GM19240 (cell line): ENCODE measurements around the gene PARP2.
"Not testable (repeated sequence)": the region's sequence is repeated elsewhere in the genome, so short reads cannot be mapped to it uniquely, and the experiment has no call there.

ENCODE experiments used
- DNase-seq: peaks from one replicate; pipeline ENCODE4 v3.0.0; 2011; ENCODE audit warnings: low spot score; ENCODE audit not compliant: insufficient read length

The PARP2 gene, protein sequence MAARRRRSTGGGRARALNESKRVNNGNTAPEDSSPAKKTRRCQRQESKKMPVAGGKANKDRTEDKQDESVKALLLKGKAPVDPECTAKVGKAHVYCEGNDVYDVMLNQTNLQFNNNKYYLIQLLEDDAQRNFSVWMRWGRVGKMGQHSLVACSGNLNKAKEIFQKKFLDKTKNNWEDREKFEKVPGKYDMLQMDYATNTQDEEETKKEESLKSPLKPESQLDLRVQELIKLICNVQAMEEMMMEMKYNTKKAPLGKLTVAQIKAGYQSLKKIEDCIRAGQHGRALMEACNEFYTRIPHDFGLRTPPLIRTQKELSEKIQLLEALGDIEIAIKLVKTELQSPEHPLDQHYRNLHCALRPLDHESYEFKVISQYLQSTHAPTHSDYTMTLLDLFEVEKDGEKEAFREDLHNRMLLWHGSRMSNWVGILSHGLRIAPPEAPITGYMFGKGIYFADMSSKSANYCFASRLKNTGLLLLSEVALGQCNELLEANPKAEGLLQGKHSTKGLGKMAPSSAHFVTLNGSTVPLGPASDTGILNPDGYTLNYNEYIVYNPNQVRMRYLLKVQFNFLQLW

DNA sequence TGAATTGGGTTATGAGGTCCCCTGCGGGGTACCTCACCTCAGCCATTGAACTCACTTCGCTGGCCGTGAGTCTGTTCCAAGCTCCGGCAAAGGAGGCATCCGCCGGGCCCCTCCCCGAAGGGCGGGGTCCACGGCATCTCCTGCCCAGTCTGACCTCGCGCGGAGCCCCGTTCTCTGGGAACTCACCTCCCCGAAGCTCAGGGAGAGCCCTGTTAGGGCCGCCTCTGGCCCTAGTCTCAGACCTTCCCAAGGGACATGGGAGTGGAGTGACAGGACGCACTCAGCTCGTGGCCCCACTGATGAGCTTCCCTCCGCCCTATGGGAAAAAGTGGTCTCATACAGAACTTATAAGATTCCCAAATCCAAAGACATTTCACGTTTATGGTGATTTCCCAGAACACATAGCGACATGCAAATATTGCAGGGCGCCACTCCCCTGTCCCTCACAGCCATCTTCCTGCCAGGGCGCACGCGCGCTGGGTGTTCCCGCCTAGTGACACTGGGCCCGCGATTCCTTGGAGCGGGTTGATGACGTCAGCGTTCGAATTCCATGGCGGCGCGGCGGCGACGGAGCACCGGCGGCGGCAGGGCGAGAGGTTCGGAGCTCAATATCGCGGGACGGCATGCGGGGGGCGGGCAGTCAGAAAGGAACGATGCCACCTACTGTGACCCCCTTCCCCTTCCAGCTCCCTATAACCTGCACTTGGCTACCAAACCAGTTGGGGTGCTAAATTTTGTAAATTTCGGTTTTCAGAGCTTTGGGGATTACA, at the start of gene PARP2:
PARP2 (plus strand) TSS at position 544 of the 770 bp plus-strand sequence; CDS start at position 551, 7 bp downstream.
- DNase-seq = peak; percentile 47

DNA sequence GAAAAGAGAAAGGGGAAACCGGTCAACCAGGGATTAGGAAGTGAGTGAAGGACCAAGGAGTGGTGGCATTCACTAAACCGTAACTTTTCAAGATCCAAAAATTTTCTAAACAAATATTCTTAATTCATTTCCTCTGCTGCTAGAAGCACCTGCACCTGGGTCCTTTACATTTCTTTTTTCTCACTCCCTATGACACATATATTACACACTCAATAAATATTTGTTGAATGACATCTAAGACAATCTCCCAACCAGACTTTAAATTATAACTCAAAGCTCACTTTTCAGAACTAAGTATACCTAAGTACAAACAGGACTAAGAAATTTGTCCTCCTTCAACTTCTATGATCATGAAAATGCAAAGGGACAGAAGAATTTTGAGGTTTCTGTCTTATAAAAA, 48.8 kb upstream of the PARP2 start:
- DNase-seq = no peak

DNA sequence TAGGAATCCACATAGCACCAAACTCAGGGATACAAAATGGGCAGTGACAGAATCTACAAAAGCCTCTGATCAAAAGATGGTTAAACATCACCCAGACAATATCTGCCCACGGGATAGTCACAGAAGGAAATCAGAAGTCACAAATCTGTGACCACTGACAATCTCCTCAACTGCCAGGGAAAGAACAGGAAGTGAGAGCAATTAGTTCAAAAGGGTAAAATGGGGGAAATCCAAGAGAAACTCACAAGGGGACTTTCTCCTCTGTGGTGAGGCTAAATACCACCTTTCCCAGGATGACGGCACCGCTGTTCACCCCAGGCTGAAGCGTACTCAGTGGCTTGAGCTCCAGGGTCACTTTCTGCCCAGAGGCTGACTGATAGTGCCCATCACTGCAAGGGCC, 48.4 kb upstream of the PARP2 start:
- no peak for DNase-seq

DNA sequence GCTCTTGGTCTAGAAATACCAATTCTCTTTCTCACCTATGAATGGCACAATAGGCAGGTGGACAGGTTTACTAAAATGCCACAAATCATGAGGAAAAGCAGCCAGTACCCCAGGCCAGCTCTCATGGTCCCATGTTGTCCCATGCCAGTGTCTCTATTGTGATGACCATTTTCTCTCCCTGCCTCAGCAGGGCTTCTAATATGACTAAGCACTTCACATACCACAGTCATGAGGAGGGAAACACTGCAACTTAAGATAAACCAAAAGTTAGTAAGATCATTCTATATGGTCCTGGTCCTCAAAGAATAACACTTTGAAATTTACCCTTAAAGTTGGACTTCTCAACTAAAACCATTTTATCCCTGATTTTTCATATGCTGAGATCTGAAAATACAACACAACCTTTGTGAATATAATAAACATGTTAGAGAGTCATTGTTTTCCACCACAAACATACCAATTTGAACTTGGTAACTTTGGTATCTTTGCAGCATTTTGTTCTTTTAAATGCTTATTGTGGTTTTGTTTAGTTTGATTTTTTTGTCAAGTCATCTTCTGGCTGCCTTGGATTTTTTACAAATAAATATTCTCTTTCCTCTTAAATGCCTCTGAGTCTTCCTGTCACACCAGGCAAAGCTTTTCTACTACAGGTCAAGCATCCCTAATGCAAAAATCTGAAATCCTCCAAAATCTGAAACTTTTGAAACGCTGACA, 41.2 kb upstream of the PARP2 start:
- DNase-seq = no peak

DNA sequence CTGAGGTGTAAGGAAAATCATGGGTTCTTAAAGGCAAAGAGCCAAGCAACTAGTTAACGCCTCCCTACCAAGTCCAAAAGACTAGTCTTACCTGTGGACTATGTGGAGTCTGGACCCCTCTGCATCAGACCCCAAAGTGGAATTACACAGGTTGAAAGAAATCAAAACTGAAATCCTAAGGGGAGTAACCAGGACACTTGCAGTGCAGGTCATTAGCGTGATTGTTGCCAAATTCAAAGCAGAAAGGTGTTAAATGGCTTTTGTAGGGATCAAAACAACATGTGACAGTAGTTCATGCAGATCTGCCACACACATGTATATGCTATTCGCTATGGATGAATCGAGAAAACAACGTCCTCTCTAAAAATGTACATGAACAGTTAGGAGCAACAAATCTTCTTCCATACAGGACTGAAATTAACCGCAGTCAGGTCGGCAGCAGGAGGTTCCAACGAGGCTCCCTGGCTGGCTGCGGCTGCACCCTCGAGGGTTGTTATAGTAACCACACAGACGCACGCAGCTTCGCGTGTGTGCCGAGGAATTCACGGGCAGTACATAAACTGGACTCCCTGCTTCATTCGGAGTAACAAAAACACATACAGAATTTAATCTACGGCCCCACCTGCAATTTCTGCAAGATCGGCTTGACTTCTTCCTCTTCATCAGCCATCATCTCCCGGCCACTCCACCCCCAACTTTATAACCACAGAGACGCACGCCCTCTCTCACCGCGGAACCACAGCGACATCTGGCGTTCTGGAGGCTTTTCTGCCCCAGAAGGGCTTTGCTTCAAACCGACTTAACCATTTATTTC, 38.0 kb upstream of the PARP2 start, which contains the start of gene TTC5:
TTC5 (minus strand) TSS at position 687 of the 814 bp plus-strand sequence; CDS start at position 673, 14 bp downstream.
- peak; percentile 80 for DNase-seq

DNA sequence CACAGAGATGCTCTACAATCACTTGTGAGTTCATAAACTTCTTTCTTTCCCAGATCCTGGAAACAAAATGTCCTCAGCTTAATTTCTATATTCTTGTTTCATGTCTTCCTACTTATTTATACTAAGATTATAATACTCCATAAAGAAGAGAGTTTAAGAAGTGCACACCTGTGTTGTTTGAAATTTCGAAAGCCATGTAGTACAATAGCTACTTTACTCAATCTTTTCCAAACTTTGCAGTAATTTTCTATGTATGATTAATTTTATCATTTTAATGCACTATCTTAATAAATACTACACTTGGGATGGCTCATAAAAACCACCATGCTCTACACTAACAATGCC, 37.4 kb upstream of the PARP2 start:
- no peak for DNase-seq

DNA sequence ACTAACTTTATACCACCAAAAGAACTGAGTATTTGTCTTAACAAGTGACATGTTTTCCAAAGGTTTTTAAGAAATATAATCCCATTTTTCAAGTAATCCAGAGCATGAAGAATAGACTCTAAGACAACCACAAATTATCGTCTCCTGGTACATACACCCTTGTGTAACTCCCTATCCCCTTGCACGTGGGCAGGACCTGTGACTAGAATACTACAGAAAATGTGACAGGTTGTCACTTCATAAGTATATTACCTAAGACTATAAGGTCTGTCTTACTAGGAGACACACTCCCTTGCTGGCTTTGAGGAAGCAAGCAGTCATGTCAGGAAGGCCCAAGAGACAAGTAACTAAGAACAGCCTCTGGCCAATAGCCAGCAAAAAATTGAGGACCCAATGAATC, 29.4 kb upstream of the PARP2 start:
- no peak for DNase-seq

DNA sequence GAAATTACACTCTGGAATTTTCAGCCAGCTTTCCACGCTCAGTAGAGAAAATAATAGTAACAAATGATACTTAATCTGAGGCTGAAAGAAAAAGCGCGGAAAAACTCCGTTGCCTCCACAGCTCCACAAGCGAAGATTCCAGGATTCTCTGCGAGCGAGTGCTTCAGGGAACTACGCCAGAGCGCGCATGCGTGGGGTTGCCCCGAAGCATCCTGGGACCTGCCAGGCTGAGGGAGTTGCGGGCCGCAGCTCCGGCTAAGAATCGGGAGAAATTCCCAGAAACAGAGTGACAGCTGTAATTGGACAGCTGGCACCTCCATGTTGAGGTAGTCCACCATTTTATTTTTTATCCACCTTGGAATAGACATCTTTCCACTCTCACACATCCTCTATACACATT, 25.7 kb upstream of the PARP2 start:
- DNase-seq = no peak

DNA sequence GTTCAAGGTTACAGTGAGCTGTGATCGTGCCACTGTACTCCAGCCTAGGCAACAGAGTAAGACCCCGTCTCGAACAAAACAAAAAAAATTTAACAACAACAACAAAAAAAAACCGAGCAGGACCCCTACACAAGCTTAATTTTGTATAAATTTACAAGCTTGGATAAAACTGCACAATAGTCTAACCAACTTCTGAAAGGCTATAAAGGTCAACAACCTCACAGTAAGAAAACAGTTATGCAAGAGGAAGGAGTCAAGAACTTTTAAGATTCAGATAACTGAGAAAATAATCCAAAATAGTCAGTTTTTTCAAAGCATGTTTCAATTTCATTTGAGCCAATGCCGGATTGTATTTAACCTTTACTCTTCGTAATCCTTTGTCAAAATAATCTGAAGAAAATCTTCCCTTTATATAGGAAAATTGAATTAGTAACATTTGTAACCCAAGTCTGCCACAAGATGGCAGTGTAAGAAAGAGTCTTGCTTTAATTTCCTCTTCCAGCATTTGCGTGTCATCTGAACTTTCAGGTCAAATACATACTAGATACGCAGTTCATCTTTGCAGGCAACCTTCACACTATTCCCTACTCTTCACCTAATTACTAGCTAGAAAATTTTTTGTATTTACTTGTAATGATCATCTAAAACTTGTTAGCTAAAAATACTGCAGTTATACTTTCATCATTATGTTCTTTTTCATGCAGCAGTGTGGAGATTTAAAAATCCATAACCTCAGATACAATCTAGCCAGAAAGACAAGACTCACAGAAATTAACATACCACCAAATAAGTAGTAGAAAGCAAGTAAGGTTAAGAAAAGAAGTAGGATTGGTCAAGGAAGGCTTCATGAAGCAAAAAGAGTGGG, 16.2 kb upstream of the PARP2 start:
- no peak for DNase-seq

DNA sequence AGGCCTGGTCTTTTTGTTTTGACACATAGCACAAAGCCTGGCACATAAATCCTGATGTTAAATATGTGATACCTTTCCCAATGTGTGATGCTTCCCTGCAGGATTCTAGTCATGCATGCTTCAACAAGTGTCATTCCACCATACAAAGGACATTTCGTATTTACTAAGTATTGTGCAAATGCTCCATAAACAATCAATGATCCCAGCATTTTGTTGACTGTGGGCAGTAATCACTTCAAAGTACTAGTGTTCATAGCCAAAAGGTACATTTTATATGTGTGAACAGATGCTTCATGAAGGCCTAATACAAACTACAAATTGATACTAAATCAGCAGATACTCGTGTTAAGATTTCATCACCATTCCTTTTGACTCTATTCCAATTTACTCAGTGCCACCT, 14.7 kb upstream of the PARP2 start:
- no peak for DNase-seq

DNA sequence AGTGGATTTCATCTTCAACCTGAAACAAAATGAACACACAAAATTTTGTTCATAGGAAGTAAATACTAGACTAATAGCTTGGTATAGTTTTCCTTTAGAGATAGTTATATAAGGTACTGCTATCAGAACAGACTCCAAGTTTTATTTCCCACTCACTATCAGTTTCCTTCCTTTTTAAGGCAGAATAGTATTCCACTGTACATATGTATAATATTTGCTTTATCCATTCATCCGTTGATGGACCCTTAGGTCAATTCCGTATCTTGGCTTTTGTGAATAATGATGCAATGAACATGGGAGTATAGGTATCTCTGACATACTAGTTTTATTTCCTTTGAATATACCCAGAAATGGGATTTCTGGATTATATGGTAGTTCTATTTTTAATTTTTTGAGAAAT, 14.1 kb upstream of the PARP2 start:
- DNase-seq = no peak

DNA sequence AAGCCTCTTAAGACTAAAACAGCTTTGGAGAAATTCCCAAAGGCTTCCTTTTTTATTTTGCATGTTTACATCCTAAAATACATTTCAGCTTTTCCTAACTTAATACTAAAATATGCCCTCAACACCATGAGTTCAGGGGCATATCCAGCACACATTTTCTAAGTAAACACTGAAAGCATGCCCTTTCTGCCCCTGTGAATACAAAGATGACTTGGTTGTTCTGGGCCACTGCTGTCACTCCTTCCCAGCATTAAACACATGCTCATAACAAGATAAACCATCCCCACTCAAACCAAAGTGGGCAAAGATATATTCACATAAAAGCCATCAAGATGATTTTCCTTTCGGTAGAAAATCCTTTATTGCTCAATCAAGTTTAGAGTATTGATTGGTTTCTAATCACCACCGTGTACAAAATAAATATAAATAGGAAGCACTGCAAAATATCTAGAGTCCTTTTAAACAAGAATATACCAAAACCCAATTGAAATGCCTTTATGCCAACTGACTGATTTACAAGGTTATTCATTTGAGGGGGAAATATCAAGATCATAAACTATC, 12.3 kb upstream of the PARP2 start:
- DNase-seq = no peak

DNA sequence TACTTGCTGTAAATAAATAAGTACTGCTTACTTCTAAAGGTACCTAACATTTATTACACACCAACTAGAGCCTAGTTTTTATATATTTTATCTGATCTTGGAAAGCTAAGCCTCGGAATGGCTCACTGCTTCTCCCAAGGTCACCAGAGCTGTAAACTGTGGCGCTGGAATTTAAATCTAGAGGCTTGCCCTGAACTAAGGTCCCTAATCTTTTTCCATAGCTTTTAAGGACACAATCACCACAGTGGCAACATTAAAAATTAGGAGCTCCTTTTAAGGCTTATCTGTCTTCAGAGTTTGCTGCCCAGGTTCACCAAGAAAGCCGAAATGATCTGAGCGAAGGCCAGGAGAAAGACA, 11.0 kb upstream of the PARP2 start:
- DNase-seq = no peak

DNA sequence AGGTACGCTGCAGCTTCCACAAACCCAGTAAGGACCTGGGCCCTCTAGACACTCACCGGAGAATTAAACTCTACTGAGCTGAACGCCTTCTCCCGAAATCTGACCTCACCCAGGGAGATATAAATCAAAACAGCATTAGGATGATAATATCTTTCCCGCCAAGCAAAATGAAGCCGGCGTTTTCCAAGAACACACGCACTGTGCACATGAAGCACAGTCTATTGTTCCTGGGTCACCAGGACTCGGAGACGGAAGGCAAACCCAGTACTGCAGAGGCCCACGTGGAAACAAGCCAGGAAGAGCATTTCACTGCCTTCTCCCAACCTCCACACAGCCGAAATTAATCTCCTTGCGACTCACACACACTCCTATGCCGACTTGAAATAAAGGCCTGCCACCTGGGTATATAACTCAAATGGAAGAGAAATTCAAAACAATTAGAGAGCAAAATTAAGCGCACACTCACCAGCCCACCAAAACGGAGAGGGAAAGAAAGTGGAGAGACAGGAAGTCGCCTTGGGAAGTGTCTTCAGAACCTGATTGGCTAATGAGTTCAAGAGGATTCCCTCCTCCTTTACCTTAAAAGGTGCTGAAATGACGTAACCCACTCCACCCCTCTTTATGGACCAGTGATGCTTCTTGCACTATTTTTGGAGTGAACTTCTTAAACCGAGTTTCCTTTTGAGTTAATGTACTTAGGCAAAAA, 10.5 kb upstream of the PARP2 start, which contains the start of gene CCNB1IP1:
CCNB1IP1 (minus strand) TSS at position 492 of the 706 bp plus-strand sequence. CDS start 16,756 bp downstream, outside the sequence.
- peak; percentile 61 for DNase-seq

DNA sequence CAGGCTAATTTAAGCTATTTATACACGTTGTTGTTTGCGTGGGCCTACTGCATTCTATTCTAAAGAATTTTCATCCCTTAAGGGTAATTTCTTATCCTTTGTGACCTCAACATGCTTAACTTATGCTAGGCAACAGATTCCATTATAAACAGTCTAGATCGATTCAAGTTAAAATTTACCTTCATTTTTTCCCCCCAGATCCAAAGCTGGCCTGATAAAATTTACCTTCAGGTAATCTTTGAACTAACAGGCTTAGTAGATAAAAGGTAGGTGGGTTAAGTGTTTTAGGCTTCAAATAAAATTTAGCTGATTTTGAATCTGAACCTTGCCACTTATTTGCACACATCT, 10.0 kb upstream of the PARP2 start:
- no peak for DNase-seq

DNA sequence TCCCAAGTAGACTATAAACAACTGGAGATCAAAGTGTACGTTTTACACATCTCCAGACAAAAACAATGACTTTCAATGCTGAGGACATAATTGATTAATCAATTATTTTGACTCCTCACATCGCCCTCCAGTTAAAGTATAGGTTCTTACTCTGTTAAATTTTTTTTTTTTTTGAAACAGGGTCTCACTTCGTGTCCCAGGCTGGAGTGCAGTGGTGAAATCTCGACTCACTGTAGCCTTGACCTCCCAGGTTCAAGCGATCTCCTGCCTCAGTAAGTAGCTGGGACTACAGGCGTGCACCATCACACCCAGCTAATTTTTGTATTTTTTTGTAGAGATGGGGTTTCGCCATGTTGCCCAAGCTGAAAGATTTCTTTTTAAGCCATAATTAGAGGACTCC, 9.4 kb upstream of the PARP2 start:
- no peak for DNase-seq

DNA sequence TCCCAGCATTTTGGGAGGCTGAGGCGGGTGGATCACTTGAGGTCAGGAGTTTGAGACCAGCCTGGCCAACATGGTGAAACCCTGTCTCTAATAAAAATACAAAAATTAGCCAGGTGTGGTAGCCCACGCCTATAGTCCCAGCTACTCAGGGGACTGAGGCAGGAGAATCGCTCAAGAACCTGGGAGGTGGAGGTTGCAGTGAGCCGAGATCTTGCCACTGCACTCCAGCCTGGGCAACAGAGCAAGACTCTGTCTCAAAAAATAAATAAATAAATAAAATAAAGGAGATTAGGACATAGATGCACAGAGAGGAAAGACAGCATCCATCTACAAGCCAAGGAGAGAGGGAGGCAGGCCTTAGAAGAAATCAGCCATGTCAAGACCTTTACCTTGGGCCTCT, 2.4 kb upstream of the PARP2 start:
- DNase-seq = not testable (repeated sequence)

DNA sequence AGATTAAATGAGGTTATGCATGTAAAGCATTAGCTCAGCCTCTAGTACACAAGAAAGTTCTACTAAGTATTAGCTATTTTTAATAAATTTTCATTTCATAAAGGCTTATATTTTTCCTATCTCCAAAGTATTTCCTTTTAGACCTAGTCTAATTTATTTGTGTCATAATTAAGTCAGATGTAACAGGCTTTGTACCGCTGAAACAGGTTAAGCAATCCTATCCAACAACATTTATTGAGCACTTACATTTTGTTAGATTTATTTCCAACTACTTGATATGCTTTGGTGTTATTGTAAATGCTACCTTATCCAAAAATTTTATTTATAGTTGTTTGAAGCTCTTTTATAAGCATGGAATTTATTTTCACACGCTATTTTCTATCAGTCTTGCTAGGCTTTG, 1.8 kb upstream of the PARP2 start:
- no peak for DNase-seq

DNA sequence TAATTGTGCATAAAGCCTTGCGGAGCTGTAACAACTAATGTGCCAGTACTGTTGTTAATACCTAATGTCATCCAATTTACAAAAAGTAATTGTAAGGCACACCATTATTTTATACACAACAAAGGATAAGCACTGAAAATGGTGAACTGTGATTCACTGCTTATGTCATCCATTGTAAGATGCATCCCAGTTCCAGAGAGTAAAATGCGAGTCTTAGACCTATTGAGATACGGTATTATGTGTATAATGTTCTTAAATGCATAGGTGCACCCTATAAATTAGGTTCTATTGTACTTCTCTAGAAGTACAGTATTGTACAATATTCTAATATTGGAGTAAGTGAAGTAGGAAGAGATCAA, 406 bp downstream of the PARP2 start:
- no peak for DNase-seq
